ENCODE measurements around the gene SLC31A1.

DNA sequence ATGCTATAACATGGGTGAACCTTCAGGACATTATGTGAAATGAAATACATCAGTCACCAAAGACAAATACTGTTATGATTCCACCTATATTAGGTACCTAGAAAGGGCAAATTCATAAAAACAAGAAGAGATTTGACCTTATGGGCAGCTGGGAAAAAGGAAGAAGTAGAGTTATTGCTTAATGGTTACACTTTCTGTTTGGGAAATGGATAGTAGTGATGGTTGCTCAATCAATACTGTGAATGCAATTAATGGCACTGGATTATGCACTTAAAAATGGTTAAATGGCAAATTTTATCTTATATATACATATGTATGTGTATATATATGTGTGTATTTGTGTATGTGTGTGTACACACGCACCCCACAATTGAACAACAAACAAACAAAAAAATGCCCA, 15.5 kb upstream of the SLC31A1 start:
- TF ChIP-seq, protein P1, sequence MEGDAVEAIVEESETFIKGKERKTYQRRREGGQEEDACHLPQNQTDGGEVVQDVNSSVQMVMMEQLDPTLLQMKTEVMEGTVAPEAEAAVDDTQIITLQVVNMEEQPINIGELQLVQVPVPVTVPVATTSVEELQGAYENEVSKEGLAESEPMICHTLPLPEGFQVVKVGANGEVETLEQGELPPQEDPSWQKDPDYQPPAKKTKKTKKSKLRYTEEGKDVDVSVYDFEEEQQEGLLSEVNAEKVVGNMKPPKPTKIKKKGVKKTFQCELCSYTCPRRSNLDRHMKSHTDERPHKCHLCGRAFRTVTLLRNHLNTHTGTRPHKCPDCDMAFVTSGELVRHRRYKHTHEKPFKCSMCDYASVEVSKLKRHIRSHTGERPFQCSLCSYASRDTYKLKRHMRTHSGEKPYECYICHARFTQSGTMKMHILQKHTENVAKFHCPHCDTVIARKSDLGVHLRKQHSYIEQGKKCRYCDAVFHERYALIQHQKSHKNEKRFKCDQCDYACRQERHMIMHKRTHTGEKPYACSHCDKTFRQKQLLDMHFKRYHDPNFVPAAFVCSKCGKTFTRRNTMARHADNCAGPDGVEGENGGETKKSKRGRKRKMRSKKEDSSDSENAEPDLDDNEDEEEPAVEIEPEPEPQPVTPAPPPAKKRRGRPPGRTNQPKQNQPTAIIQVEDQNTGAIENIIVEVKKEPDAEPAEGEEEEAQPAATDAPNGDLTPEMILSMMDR (IDR thresholded peaks at IDR 0.05; ENCODE audit: low read depth, low read length): no peak
- no peak for TF ChIP-seq EZH2phosphoT487 (IDR thresholded peaks at IDR 0.05; ENCODE audit: low read depth)

Measured in OCI-LY3 (cell line).